C4-2B (cell line): ENCODE results near the gene FOXJ3.

Experiments
- CTCF ChIP-seq: fragments of 450-650 bp; conservative IDR thresholded peaks from 2 replicates; pipeline ENCODE4 v1.5.1; 2017; ENCODE audit warnings: mild to moderate bottlenecking
- ZFX ChIP-seq: fragments of 450-650 bp; IDR thresholded peaks from 2 replicates; pipeline ENCODE4 v1.6.1; 2017

DNA sequence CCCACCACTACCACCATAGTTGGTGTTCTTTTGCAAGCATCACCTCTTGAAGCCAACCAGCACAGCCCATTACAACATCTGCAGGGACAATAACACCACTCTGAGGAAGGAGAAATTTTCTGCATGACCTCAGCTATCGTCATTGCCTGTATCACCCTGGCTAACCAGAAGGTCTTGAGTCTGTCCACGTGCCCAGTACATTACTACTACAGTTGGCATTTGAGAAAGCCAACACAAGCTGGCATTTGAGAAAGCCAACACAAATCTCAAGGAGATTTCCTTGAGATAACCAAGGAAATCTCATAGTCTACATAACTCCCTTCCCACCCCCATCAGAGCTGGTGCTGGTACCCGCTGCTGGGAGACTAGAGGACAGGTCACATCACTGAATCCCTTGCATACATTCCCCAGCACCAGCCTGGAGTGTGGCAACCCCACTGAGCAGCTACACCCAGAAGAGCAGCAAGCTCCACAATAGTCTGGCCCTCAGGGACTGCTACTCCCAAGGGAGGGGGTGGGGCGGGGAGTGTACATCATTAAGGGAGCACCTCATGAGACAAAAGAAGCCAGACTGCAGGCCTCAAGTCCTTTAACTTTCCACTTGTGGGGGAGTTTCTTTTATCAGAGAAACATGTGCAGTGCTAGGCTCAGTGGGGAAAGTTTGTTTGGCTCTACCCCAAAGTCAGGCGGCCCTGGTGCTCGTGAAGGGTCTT is 124.5 kb downstream of the FOXJ3 start:
- TF ChIP-seq ZFX (no peak), CTCF (no peak)
